GM12875 (cell line): Measurements from ENCODE around the gene PLPPR1.

Experiments used
- H3K4me3 ChIP-seq: one replicate; pipeline ENCODE4 v1.5.1; 2011; ENCODE audit warnings: low read depth, low read length, control low read depth
- TF ChIP-seq, protein P1 (sequence below): IDR thresholded peaks from 2 replicates; pipeline ENCODE4 v1.5.1; 2011; ENCODE audit warnings: low read depth, mild to moderate bottlenecking, control low read depth, inconsistent platforms, low read length, moderate library complexity, borderline replicate concordance; ENCODE audit not compliant: insufficient read depth

Gene PLPPR1

DNA sequence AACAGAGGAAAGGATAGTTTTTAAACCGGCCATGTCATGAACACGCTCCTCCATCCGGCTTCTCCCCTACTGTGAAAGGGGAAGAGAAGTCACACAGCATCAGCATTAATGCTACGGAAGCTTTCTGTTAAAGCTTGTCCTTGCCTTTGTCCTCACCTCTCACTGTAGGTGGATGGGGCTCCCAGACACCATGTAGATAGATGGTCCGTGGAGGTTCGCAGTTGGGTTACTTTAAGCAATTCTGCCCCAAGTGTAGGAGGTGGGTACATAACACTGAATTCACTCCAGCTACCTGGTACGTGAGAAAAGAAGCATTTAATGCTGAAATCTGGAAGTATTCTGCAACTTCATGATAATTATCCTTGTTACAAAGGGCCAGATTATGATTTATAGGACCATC is 190.5 kb downstream of the PLPPR1 start:
- TF ChIP-seq, protein P1, sequence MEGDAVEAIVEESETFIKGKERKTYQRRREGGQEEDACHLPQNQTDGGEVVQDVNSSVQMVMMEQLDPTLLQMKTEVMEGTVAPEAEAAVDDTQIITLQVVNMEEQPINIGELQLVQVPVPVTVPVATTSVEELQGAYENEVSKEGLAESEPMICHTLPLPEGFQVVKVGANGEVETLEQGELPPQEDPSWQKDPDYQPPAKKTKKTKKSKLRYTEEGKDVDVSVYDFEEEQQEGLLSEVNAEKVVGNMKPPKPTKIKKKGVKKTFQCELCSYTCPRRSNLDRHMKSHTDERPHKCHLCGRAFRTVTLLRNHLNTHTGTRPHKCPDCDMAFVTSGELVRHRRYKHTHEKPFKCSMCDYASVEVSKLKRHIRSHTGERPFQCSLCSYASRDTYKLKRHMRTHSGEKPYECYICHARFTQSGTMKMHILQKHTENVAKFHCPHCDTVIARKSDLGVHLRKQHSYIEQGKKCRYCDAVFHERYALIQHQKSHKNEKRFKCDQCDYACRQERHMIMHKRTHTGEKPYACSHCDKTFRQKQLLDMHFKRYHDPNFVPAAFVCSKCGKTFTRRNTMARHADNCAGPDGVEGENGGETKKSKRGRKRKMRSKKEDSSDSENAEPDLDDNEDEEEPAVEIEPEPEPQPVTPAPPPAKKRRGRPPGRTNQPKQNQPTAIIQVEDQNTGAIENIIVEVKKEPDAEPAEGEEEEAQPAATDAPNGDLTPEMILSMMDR: no peak
- H3K4me3 ChIP-seq: no peak overlapping the region

DNA sequence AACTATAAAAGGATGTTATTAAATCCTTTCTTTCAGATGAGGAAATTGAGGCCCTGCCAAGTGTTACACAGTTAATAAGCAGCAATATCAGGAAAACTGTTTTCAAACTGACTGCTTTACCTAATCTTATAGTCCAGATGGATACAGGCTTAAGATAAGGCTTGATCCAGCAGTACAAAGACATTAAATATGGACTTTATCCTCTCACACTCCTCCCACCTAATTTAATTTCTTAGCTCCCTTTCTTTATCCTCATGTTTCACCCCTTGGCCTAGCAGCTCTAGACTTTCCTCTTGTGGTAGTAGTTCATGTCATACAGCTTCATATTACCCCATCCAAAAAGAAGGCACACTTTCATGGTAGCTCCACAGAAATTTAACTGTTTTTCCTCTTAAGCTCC is 191.8 kb downstream of the PLPPR1 start:
- TF ChIP-seq, protein P1: no peak
- H3K4me3 ChIP-seq: no peak overlapping the region

DNA sequence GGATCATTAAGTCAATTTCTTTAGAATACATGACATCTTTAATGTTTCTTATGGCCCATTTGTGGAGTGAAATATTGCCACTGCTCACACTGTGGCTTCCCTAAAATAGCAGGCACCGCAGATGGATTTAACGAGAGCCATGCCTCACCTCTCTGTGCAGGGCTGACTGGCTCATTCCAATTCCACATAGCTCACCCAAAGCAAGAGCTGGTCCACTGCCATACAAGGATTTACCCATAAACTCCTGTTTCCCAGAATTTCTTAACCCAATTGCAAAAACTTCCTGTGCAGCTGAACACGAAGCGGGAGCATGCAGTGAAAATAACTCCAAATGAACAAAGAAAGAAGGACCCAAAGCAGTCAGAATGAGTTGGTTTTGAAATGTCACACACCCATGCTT is 196.7 kb downstream of the PLPPR1 start:
- TF ChIP-seq, protein P1: no peak
- no peak overlapping the region for H3K4me3 ChIP-seq

DNA sequence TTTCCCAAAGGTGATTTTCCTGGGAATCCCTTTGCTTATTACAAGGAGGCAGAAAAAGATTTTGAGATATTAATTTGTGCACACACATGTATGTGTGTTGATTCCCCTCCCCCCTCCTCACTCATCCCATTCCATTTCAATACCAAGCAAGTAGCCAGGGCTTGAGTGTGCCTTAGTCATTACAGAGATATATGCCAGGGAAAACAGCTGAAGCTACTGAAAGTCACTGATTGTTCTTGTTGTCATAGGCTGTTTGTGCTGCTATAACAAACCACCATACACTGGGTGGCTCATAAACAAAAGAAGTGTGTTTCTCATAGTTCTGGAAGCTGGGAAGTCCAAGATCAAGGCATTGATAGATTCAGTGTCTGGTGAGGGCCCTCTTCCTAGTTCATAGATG is 197.6 kb downstream of the PLPPR1 start:
- TF ChIP-seq, protein P1: no peak
- H3K4me3 ChIP-seq: no peak overlapping the region

DNA sequence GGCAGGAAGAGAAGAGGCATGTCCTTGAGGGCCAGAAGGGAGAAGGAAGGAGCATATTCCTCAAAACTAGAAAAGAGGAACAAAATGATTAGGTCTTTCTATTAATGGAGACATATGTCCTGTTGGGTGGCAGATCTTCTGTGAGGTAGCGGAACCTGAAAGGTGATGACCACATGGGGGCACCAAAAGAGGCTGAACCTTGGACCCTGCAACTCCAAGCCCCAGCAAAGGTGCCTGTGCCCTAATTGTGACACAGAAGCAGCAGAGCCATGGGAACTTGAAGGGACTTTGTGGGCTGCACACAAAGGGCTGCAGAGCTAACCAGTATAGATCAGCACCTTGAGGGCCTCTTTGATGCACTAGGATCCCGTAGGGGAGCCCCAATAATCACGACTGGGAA is 198.3 kb downstream of the PLPPR1 start:
- TF ChIP-seq, protein P1: no peak
- no peak overlapping the region for H3K4me3 ChIP-seq

DNA sequence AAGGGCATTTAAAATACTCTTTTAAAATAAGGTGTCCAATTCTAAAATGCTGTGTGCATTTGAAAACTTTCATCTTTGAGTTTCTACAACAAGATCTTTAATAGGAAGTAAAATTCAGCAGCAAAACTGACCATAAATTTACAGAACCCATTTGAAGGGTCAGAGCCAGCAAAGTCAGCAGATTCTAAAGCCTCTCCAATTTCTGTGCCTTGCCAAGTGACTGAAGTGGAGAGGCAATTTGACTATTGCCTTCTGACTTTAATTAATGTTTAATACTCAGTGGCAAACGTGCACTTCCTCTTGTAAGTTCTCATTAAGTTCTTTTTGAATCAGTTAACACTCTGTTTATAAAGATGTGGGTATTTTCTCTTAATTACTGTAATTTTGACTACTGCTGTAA is 201.1 kb downstream of the PLPPR1 start:
- no peak overlapping the region for H3K4me3 ChIP-seq
- TF ChIP-seq, protein P1: no peak

DNA sequence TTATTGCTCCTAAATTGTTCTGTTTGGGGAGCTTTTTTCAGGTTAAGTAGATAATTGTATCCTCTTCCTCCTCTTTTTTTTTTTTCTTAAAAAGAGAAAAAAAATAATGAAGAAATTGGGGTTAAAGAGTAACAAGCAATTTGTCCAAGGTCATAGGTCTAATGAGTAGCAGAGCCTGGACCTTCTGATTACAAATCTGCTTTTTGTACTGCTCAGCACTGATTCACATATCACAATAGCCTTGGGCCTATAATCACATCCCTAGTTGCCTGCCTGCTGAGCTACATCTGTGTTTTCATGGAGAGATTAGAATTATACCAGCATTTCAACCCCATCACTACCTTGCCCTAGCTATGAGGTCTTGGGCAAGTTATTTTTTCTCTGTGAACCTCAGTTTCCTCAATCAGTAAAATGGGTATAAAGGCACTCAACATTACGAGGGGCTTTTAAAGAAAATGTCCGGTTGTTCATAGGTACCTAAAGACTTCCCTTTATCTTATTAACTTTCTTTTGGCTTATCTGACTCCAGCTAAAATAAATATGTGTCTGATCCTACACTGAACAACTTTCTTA is 204.0 kb downstream of the PLPPR1 start:
- TF ChIP-seq, protein P1: no peak
- no peak overlapping the region for H3K4me3 ChIP-seq
